Mononuclear cell (primary cell): ENCODE results near the gene EEF1AKMT4. TPM values are rescaled to one million over a fixed set of nuclear protein-coding genes. Genes with fewer than 3 reads are reported as not detected.

Source experiments
- H3K27me3 ChIP-seq: 2 replicates; pipeline ENCODE4 v1.6.0; 2011; ENCODE audit warnings: low read length, control low read depth; ENCODE audit not compliant: insufficient read depth
- H3K4me1 ChIP-seq: 2 replicates; pipeline ENCODE4 v1.5.1; 2011; ENCODE audit warnings: mild to moderate bottlenecking, low read length, control low read depth; ENCODE audit not compliant: insufficient read depth
- H3K4me3 ChIP-seq: 2 replicates; pipeline ENCODE4 v1.5.1; 2011; ENCODE audit warnings: mild to moderate bottlenecking, low read length, moderate library complexity
- H3K9me3 ChIP-seq: 2 replicates; pipeline ENCODE4 v1.5.1; 2011; ENCODE audit warnings: low read depth, mild to moderate bottlenecking, control low read depth, low read length
- total RNA-seq: library from RNA; depleted of rRNA; stranded (reverse); fragments of >200 nt; gene quantifications from one replicate; pipeline ENCODE4 v1.2.3, GENCODE V29; 2012

Gene EEF1AKMT4
- total RNA-seq: 0.52 TPM

GRCh38 chr3:184249412-184250166 is at the start of gene EEF1AKMT4:
TSS of gene EEF1AKMT4 (plus strand) at chr3:184249672. CDS start at chr3:184249695, 23 bp downstream.
- no peaks in the 10 kb centered on the region for H3K9me3 ChIP-seq
- H3K4me1 ChIP-seq: peaks cover 21% of the 10 kb centered on the region
- H3K4me3 ChIP-seq: peak within 1 kb of the TSS; percentile 57
- no peaks in the 10 kb centered on the region for H3K27me3 ChIP-seq

DNA sequence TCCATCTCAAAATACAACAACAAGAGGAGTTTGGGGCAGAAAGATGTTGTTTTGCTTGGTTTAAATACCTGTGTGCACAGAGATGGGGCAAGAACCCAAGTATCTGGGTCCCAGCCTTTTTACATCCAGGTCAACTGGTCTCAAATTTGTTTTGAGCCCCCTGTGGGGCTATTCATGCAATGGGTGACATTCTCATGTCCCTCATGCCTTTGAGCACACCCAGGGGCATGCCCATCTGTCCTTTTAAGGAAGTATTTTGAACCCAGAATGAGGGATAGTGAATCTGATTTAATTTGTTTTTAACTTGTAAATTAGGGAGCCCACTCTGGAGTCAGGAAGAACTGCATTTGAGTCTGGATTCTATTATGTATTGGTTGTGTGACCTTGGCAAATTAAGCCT is 48.6 kb upstream of the EEF1AKMT4 start:
- no peaks in the 10 kb centered on the region for H3K4me1 ChIP-seq
- H3K9me3 ChIP-seq: no peaks in the 10 kb centered on the region
- H3K27me3 ChIP-seq: no peaks in the 10 kb centered on the region
- H3K4me3 ChIP-seq: no peak overlapping the region

DNA sequence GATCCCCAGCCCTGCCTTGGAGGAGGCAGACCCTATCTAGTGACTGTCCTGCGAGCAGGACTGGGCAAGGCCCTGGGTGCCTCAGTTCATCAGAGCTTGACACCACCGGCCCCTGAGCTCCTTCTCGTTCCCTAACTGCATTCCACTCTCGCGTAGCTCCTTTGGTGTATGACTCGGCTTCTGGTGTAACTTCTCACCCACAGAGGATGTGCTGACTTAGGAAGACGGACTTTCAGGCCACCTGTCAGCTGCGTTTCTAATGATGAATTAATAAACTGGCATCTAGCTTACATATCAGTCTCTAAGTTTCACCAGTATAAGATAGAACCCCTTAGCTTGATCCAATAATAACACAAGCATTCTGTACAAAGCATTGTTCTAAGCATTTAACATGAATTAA is 45.9 kb upstream of the EEF1AKMT4 start:
- Histone ChIP-seq H3K4me3 (no peak overlapping the region), H3K27me3 (no peaks in the 10 kb centered on the region), H3K4me1 (no peaks in the 10 kb centered on the region), H3K9me3 (no peaks in the 10 kb centered on the region)

GRCh38 chr3:184209146-184209923 is 40.1 kb upstream of the EEF1AKMT4 start:
- no peaks in the 10 kb centered on the region for H3K9me3 ChIP-seq
- H3K4me3 ChIP-seq: no peak overlapping the region
- no peaks in the 10 kb centered on the region for H3K4me1 ChIP-seq
- no peaks in the 10 kb centered on the region for H3K27me3 ChIP-seq

- Histone ChIP-seq H3K4me3 (no peak overlapping the region), H3K9me3 (no peaks in the 10 kb centered on the region), H3K4me1 (no peaks in the 10 kb centered on the region), H3K27me3 (no peaks in the 10 kb centered on the region)
These were observed 38.2 kb upstream of the EEF1AKMT4 start for GRCh38 chr3:184211297-184211696.

GRCh38 chr3:184211718-184212117 is 37.8 kb upstream of the EEF1AKMT4 start:
- Histone ChIP-seq H3K4me1 (no peaks in the 10 kb centered on the region), H3K9me3 (no peaks in the 10 kb centered on the region), H3K27me3 (no peaks in the 10 kb centered on the region), H3K4me3 (no peak overlapping the region)

DNA sequence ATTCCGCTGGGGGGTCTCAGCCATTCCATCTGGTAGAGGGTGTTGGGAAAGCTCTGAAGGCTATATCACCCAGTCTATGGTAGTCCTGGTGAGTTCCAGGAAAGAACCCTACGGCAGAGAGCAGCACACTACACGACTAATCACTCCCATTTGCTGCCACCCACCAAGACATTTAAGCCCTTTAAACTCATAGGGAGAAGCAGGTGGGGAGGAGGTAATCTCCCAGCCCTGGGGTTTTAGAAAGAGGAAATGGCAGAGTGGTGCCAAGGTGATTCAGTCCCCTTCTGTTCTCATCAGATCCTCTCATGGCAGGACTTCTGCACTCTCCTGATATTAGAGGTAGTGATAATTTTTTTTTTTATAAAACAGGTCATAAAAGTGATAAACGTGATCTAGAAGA is 30.7 kb upstream of the EEF1AKMT4 start:
- no peaks in the 10 kb centered on the region for H3K4me1 ChIP-seq
- peaks cover 2% of the 10 kb centered on the region for H3K27me3 ChIP-seq

GRCh38 chr3:184222521-184222920 is 27.0 kb upstream of the EEF1AKMT4 start:
- Histone ChIP-seq H3K9me3 (no peaks in the 10 kb centered on the region), H3K27me3 (peaks cover 10% of the 10 kb centered on the region), H3K4me3 (no peak overlapping the region), H3K4me1 (no peaks in the 10 kb centered on the region)

More for the DNA sequence above, 30.7 kb upstream of the EEF1AKMT4 start:
- Histone ChIP-seq H3K9me3 (no peaks in the 10 kb centered on the region), H3K4me3 (no peak overlapping the region)

GRCh38 chr3:184223946-184224345 is 25.5 kb upstream of the EEF1AKMT4 start:
- no peaks in the 10 kb centered on the region for H3K4me1 ChIP-seq
- peaks cover 23% of the 10 kb centered on the region for H3K27me3 ChIP-seq
- no peak overlapping the region for H3K4me3 ChIP-seq
- H3K9me3 ChIP-seq: no peaks in the 10 kb centered on the region

DNA sequence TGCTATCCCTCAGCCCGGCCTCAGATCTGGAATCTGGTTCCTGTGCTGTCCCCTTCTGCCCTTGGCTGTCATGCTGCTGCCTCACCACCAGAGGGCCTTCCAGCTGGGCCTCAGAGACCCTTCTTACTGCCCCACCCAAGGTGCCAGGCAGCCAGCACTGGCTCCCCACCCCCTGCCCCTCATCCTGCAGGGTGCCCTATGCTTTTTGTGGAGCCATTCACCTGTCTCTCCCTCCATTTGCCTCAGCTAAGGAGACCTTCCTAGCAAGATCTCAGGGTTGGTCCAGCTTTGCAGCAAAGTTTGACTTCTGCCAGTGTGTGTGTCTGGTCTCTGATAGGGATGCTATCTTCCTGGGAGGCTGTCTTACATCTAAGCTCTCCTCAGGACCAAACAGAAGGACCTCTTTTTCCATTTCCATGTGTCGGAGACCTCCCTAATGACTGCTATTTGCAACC is 22.0 kb upstream of the EEF1AKMT4 start:
- Histone ChIP-seq H3K9me3 (no peaks in the 10 kb centered on the region), H3K4me1 (peaks cover 19% of the 10 kb centered on the region), H3K27me3 (peaks cover 47% of the 10 kb centered on the region), H3K4me3 (no peak overlapping the region)

DNA sequence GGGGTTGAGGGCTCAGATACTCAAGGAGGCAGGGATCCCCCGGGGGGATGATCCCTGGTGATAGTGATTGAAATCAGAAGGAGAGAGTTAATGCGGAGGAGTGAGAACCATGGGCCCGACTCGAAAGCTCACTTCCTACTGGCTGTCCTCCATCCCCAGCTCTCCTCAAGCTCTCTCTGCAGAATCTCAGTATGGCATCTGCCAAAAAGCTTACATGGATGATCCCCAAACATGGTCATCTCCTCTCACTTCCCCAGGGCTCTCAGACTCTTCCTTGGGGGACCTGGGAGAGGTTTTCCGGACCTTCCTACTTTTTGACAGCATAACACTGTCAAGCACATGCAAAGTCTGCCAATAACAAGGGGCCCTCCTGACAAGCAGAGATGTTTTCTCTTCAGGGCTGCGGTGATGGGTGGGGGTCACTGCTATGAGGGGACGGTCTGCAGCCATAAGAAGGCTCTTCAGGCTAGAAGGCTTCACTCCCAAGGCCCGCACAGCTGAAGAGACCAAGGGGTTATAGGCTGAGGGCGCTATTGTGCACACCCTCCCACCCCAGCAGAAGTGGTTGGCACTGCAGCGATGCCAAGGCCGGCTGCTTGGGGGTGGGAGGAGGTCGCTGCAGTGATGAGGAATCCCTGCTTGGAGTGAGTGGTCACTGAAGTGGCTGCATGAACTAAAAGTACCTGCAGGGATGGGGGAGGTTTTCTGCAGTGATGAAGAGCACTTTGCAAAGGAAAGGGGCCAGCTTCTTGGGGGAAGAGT is 20.9 kb upstream of the EEF1AKMT4 start:
- peaks cover 19% of the 10 kb centered on the region for H3K4me1 ChIP-seq
- H3K9me3 ChIP-seq: no peaks in the 10 kb centered on the region
- H3K27me3 ChIP-seq: peaks cover 51% of the 10 kb centered on the region
- no peak overlapping the region for H3K4me3 ChIP-seq

DNA sequence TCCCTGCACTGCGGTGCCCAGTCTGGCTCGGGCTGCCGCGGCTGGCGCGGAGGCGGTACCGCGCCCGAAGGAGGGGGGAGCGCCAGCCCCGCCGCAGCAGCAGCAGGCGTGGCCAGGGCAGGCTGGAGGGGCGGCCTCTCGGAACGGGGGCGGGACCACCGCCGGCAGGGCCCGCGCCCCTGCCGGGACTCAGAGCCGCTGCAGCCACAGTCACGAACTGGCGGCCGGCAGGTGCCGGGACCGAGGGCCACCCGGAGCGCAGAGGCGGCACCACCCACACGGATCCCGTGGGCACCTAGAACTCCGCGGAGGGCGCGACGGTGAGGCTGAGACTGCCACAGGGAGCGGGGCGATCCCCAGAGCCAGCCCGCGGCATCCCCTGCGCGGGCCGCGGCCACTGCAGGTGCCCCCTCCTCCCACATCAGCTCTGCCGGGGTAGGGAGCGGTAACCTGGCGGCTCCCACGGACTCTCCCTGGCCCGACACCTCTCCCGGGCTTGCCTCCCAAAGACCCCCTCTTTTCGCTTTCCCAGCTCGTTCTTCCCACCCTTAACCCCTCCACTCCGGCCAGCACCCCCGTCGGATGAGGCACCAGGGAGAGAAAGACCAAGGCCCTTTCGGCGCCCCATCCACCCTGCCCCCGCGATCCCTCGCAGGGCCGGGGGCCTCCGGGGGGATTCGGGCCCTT is 19.9 kb upstream of the EEF1AKMT4 start, which contains the start of gene VWA5B2:
VWA5B2 (plus strand) TSS at position 192 of the 687 bp plus-strand sequence. CDS start 944 bp downstream, outside the sequence.
- Histone ChIP-seq H3K4me1 (peaks cover 19% of the 10 kb centered on the region), H3K4me3 (peak within 1 kb of the TSS; percentile 6), H3K27me3 (peaks cover 51% of the 10 kb centered on the region), H3K9me3 (no peaks in the 10 kb centered on the region)

- Histone ChIP-seq H3K4me1 (peaks cover 19% of the 10 kb centered on the region), H3K27me3 (peaks cover 51% of the 10 kb centered on the region), H3K4me3 (no peak overlapping the region), H3K9me3 (no peaks in the 10 kb centered on the region)
These were observed 19.3 kb upstream of the EEF1AKMT4 start for GRCh38 chr3:184230081-184230602.
